ENCODE data around the gene CRIM1. TPM values are rescaled to one million over a fixed set of nuclear protein-coding genes. Genes with fewer than 3 reads are reported as not detected.

The CRIM1 gene
- total RNA-seq, 1 experiment from 2014 or later = 292 TPM

DNA sequence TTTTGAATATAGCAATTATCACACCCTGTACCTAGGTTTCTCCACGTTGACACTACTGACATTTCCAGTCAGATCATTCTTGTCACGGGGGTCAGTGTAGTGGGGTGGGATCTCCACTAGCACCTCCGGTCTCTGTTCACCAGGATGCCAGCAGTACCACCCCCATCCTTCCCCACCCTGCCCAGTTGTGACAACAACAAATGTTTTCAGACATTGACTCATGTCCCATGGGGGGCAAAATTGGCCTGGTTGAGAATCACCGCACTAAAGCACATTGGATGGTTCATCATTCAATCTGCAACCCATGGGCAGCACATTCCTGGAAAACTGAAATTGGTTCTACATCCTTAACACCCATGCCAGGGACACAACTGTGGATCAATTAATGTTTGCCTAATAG lies 210.1 kb downstream of the CRIM1 start:
- Mint-ChIP-seq H3K27ac (ENCODE audit: unreplicated experiment) (no peak overlapping the region), H3K9me3 (ENCODE audit: unreplicated experiment) (no peaks in the 10 kb centered on the region), H3K4me1 (ENCODE audit: low read depth, unreplicated experiment) (peaks cover 27% of the 10 kb centered on the region), H3K4me3 (ENCODE audit: unreplicated experiment) (no peak overlapping the region), H3K27me3 (ENCODE audit: insufficient read depth, unreplicated experiment) (no peaks in the 10 kb centered on the region), H3K36me3 (ENCODE audit: insufficient read depth, unreplicated experiment) (peaks cover 53% of the 10 kb centered on the region)
- H3K27me3 ChIP-seq (replicated peaks; ENCODE audit: control insufficient read depth, insufficient read depth, low read length) = no peaks in the 10 kb centered on the region
- no peak overlapping the region for H3K4me3 ChIP-seq (ENCODE audit: low read depth, low read length)
- H3K9me3 ChIP-seq = no peaks in the 10 kb centered on the region
- intact Hi-C loops (cut with micrococcal nuclease; ENCODE audit: unreplicated experiment) = no loop called here
- no TSS peak for BruUV-seq (replicated peaks)
- POLR2A ChIA-PET = no interaction called here
- H3K4me1 ChIP-seq = peaks cover 62% of the 10 kb centered on the region
- CTCF ChIA-PET = no interaction called here
- peaks cover 3% of the 10 kb centered on the region for H3K36me3 ChIP-seq (ENCODE audit: control insufficient read depth, insufficient read depth, low read length)
- TF ChIP-seq, protein P1, sequence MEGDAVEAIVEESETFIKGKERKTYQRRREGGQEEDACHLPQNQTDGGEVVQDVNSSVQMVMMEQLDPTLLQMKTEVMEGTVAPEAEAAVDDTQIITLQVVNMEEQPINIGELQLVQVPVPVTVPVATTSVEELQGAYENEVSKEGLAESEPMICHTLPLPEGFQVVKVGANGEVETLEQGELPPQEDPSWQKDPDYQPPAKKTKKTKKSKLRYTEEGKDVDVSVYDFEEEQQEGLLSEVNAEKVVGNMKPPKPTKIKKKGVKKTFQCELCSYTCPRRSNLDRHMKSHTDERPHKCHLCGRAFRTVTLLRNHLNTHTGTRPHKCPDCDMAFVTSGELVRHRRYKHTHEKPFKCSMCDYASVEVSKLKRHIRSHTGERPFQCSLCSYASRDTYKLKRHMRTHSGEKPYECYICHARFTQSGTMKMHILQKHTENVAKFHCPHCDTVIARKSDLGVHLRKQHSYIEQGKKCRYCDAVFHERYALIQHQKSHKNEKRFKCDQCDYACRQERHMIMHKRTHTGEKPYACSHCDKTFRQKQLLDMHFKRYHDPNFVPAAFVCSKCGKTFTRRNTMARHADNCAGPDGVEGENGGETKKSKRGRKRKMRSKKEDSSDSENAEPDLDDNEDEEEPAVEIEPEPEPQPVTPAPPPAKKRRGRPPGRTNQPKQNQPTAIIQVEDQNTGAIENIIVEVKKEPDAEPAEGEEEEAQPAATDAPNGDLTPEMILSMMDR (IDR thresholded peaks at IDR 0.05; ENCODE audit: insufficient read depth in 1 of 2, low read depth in 1 of 2, low read length in 1 of 2, severe bottlenecking in 1 of 2, unreplicated experiment in 1 of 2) = no peak
- DNase-seq = no peak

DNA sequence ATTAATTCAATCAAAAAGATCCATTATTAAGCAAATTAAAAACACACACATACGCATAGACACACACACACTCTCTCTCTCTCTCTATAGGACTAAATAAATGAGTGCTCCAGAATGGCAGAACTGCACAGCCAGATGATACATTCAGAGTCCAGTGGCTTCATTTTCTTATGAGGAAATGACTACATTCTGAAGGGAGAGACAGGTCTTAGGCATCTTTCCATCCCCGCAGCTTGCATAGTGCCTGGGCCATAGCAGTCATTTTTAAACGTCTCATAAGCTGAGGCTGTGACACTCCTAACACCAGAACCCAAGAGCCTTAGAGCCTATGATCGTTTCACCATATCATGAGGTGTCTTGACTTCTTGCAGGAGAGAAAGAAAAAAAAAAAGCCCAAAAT lies 211.3 kb downstream of the CRIM1 start:
- Mint-ChIP-seq H3K36me3 (ENCODE audit: insufficient read depth, unreplicated experiment) (peaks cover 55% of the 10 kb centered on the region), H3K4me3 (ENCODE audit: unreplicated experiment) (no peak overlapping the region), H3K27ac (ENCODE audit: unreplicated experiment) (peak overlapping the region; percentile 39), H3K27me3 (ENCODE audit: insufficient read depth, unreplicated experiment) (no peaks in the 10 kb centered on the region), H3K4me1 (ENCODE audit: low read depth, unreplicated experiment) (peaks cover 21% of the 10 kb centered on the region), H3K9me3 (ENCODE audit: unreplicated experiment) (no peaks in the 10 kb centered on the region)
- Histone ChIP-seq H3K27me3 (replicated peaks; ENCODE audit: control insufficient read depth, insufficient read depth, low read length) (no peaks in the 10 kb centered on the region), H3K4me1 (peaks cover 50% of the 10 kb centered on the region), H3K4me3 (ENCODE audit: low read depth, low read length) (no peak overlapping the region), H3K36me3 (ENCODE audit: control insufficient read depth, insufficient read depth, low read length) (peaks cover 1% of the 10 kb centered on the region), H3K9me3 (no peaks in the 10 kb centered on the region)
- TF ChIP-seq, protein P1 (IDR thresholded peaks at IDR 0.05; ENCODE audit: insufficient read depth in 1 of 2, low read depth in 1 of 2, low read length in 1 of 2, severe bottlenecking in 1 of 2, unreplicated experiment in 1 of 2) = no peak
- POLR2A ChIA-PET = no interaction called here
- no TSS peak for BruUV-seq (replicated peaks)
- CTCF ChIA-PET = no interaction called here
- intact Hi-C loops (cut with micrococcal nuclease; ENCODE audit: unreplicated experiment) = no loop called here
- no peak for DNase-seq

- Mint-ChIP-seq H3K9me3 (ENCODE audit: unreplicated experiment) (no peaks in the 10 kb centered on the region), H3K36me3 (ENCODE audit: insufficient read depth, unreplicated experiment) (peaks cover 62% of the 10 kb centered on the region), H3K27ac (ENCODE audit: unreplicated experiment) (no peak overlapping the region), H3K27me3 (ENCODE audit: insufficient read depth, unreplicated experiment) (no peaks in the 10 kb centered on the region), H3K4me1 (ENCODE audit: low read depth, unreplicated experiment) (peaks cover 21% of the 10 kb centered on the region), H3K4me3 (ENCODE audit: unreplicated experiment) (no peak overlapping the region)
- Histone ChIP-seq H3K9me3 (no peaks in the 10 kb centered on the region), H3K36me3 (ENCODE audit: control insufficient read depth, insufficient read depth, low read length) (peaks cover 1% of the 10 kb centered on the region), H3K27me3 (replicated peaks; ENCODE audit: control insufficient read depth, insufficient read depth, low read length) (no peaks in the 10 kb centered on the region), H3K4me3 (ENCODE audit: low read depth, low read length) (no peak overlapping the region), H3K4me1 (peaks cover 41% of the 10 kb centered on the region)
- CTCF ChIA-PET = interaction anchor here (0.7 kb wide), 1 partner anchor 101 kb away, joined by 4 read pairs; no protein-coding TSS in a partner anchor
- no TSS peak for BruUV-seq (replicated peaks)
- intact Hi-C loops (cut with micrococcal nuclease; ENCODE audit: unreplicated experiment) = loop anchor here (2.0 kb wide), 1 partner anchor 27 kb away; no protein-coding TSS in a partner anchor
- no peak for DNase-seq
- TF ChIP-seq, protein P1 (IDR thresholded peaks at IDR 0.05; ENCODE audit: insufficient read depth in 1 of 2, low read depth in 1 of 2, low read length in 1 of 2, severe bottlenecking in 1 of 2, unreplicated experiment in 1 of 2) = no peak
- POLR2A ChIA-PET = no interaction called here
Observed at GRCh38 chr2:36567711-36568408, 212.3 kb downstream of the CRIM1 start.

Data from Caco-2 (cell line).